Ishikawa (cell line): ENCODE data around the gene MAP7.

Experiments
- CEBPB ChIP-seq: IDR thresholded peaks from 2 replicates; pipeline ENCODE4 v1.6.1; 2012
- CREB1 ChIP-seq: IDR thresholded peaks from 2 replicates; pipeline ENCODE4 v1.6.1; 2012; ENCODE audit warnings: low read depth
- EGR1 ChIP-seq: IDR thresholded peaks from 2 replicates; pipeline ENCODE4 v1.6.1; 2012
- EP300 ChIP-seq: IDR thresholded peaks from 2 replicates; pipeline ENCODE4 v1.6.1; 2012; ENCODE audit warnings: borderline replicate concordance
- FOXM1 ChIP-seq: IDR thresholded peaks from 2 replicates; pipeline ENCODE4 v1.6.1; 2012; ENCODE audit warnings: low read depth, borderline replicate concordance
- RAD21 ChIP-seq: IDR thresholded peaks from 2 replicates; pipeline ENCODE4 v1.6.1; 2012; ENCODE audit warnings: low read depth
- TAF1 ChIP-seq: IDR thresholded peaks from 2 replicates; pipeline ENCODE4 v1.6.1; 2012; ENCODE audit warnings: low read depth, mild to moderate bottlenecking
- TEAD4 ChIP-seq: IDR thresholded peaks from 2 replicates; pipeline ENCODE4 v1.6.1; 2012
- YY1 ChIP-seq: IDR thresholded peaks from 2 replicates; pipeline ENCODE4 v1.6.1; 2012; ENCODE audit warnings: low read depth
- ZBTB7A ChIP-seq: IDR thresholded peaks from 2 replicates; pipeline ENCODE4 v1.6.1; 2012; ENCODE audit warnings: low read depth
- TF ChIP-seq, protein P1 (sequence below): IDR thresholded peaks from 2 replicates; pipeline ENCODE4 v1.6.1; 2012; ENCODE audit warnings: low read depth, mild to moderate bottlenecking
- TF ChIP-seq, protein P2 (sequence below): IDR thresholded peaks from 2 replicates; pipeline ENCODE4 v1.6.1; 2012
- TF ChIP-seq, protein P3 (sequence below): IDR thresholded peaks from 2 replicates; pipeline ENCODE4 v1.6.1; 2012

DNA sequence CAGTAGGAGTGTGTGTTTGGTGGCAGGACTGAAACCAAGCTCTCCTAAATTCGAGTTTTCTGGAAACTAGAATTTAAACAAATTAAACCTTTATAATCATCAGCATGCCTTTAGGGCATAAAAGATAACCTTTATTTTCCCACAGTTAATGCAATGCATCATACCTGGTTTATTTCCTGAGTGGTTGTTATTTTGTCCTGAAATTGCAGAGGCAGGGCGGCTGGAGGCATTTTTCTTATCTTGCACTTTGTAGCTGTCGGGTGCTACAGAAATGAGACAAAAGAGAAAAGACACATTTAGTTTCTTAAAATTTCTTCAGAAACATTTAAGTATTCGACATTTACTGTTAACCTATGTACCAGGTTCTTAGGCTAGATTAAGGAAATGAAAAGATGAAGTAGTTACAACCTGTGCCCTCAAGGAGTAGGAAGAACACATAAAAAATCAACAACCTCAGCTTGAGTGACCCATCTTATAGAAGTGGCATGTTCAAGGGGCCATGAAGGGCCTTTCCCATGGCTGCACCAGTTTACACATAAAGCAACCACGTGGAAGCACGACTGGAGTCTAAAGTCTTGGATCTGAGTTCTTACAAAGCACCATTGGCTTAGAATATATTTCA lies 128.6 kb downstream of the MAP7 start:
- no peak for TF ChIP-seq TEAD4
- TF ChIP-seq YY1, result no peak
- TF ChIP-seq FOXM1, result no peak
- TF ChIP-seq CEBPB, result no peak
- TF ChIP-seq EP300, result no peak
- no peak for TF ChIP-seq EGR1
- TF ChIP-seq ZBTB7A, result no peak
- TF ChIP-seq CREB1, result no peak
- TF ChIP-seq, protein P1, sequence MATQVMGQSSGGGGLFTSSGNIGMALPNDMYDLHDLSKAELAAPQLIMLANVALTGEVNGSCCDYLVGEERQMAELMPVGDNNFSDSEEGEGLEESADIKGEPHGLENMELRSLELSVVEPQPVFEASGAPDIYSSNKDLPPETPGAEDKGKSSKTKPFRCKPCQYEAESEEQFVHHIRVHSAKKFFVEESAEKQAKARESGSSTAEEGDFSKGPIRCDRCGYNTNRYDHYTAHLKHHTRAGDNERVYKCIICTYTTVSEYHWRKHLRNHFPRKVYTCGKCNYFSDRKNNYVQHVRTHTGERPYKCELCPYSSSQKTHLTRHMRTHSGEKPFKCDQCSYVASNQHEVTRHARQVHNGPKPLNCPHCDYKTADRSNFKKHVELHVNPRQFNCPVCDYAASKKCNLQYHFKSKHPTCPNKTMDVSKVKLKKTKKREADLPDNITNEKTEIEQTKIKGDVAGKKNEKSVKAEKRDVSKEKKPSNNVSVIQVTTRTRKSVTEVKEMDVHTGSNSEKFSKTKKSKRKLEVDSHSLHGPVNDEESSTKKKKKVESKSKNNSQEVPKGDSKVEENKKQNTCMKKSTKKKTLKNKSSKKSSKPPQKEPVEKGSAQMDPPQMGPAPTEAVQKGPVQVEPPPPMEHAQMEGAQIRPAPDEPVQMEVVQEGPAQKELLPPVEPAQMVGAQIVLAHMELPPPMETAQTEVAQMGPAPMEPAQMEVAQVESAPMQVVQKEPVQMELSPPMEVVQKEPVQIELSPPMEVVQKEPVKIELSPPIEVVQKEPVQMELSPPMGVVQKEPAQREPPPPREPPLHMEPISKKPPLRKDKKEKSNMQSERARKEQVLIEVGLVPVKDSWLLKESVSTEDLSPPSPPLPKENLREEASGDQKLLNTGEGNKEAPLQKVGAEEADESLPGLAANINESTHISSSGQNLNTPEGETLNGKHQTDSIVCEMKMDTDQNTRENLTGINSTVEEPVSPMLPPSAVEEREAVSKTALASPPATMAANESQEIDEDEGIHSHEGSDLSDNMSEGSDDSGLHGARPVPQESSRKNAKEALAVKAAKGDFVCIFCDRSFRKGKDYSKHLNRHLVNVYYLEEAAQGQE, result no peak
- no peak for TF ChIP-seq RAD21
- TF ChIP-seq, protein P2, sequence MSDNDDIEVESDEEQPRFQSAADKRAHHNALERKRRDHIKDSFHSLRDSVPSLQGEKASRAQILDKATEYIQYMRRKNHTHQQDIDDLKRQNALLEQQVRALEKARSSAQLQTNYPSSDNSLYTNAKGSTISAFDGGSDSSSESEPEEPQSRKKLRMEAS, result no peak
- TF ChIP-seq, protein P3, sequence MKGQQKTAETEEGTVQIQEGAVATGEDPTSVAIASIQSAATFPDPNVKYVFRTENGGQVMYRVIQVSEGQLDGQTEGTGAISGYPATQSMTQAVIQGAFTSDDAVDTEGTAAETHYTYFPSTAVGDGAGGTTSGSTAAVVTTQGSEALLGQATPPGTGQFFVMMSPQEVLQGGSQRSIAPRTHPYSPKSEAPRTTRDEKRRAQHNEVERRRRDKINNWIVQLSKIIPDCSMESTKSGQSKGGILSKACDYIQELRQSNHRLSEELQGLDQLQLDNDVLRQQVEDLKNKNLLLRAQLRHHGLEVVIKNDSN, result no peak
- TF ChIP-seq TAF1, result no peak
